Neuronal stem cell (in vitro differentiated cells): Measurements from ENCODE around the gene RBM6.

Experiments
- DNase-seq: peaks from one replicate; pipeline ENCODE4 v3.0.0-alpha.2; 2013; ENCODE audit warnings: low spot score
- H2AFZ ChIP-seq: one replicate; pipeline ENCODE4 v1.6.1; 2013; ENCODE audit warnings: mild to moderate bottlenecking, low read length, inconsistent platforms
- H2AK5ac ChIP-seq: 2 replicates; pipeline ENCODE4 v1.6.1; 2013; ENCODE audit warnings: low read depth, mild to moderate bottlenecking, inconsistent platforms, low read length, moderate library complexity, mixed read lengths
- H2BK120ac ChIP-seq: 2 replicates; pipeline ENCODE4 v1.6.1; 2013; ENCODE audit warnings: low read depth, mild to moderate bottlenecking, inconsistent platforms, low read length, moderate library complexity, mixed read lengths
- H2BK12ac ChIP-seq: one replicate; pipeline ENCODE4 v1.6.1; 2013; ENCODE audit warnings: low read length, inconsistent platforms
- H2BK15ac ChIP-seq: 2 replicates; pipeline ENCODE4 v1.6.1; 2013; ENCODE audit warnings: mild to moderate bottlenecking, low read length, inconsistent platforms, mixed read lengths
- H2BK5ac ChIP-seq: one replicate; pipeline ENCODE4 v1.6.1; 2013; ENCODE audit warnings: inconsistent platforms, mild to moderate bottlenecking, low read length, moderate library complexity
- H3K14ac ChIP-seq: one replicate; pipeline ENCODE4 v1.6.1; 2013; ENCODE audit warnings: low read length, inconsistent platforms
- H3K18ac ChIP-seq: 2 replicates; pipeline ENCODE4 v1.6.1; 2013; ENCODE audit warnings: low read length, inconsistent platforms
- H3K23ac ChIP-seq: 2 replicates; pipeline ENCODE4 v1.6.1; 2013; ENCODE audit warnings: low read depth, mild to moderate bottlenecking, mixed read lengths, low read length, inconsistent platforms; ENCODE audit not compliant: poor library complexity
- H3K27ac ChIP-seq: replicated peaks from 3 replicates; pipeline ENCODE4 v1.5.1; 2013; ENCODE audit warnings: low read length, inconsistent platforms
- H3K27me3 ChIP-seq, 3 experiments: 2 replicates each; pipeline ENCODE4 v1.6.1; 2013; ENCODE audit warnings: low read length in 3 of 3, mild to moderate bottlenecking in 2 of 3, inconsistent platforms in 1 of 3, low read depth in 1 of 3, mixed read lengths in 1 of 3, moderate library complexity in 1 of 3; ENCODE audit not compliant: control insufficient read depth in 3 of 3, insufficient read depth in 3 of 3
- H3K36me3 ChIP-seq, 2 donors: replicated peaks in 1 of 2; 2 replicates each; pipeline ENCODE4 v1.6.1; 2013; ENCODE audit warnings: low read length in 2 of 2; ENCODE audit not compliant: control insufficient read depth in 2 of 2, insufficient read depth in 2 of 2
- H3K4ac ChIP-seq: 2 replicates; pipeline ENCODE4 v1.6.1; 2013; ENCODE audit warnings: inconsistent platforms, mild to moderate bottlenecking, low read length, moderate library complexity
- H3K4me1 ChIP-seq, 2 donors: 1 replicate in 1 of 2; 2 replicates in 1 of 2; pipeline ENCODE4 v1.6.1; 2013; ENCODE audit warnings: low read length in 2 of 2, low read depth in 1 of 2; ENCODE audit not compliant: control insufficient read depth in 2 of 2, insufficient read depth in 1 of 2
- H3K4me2 ChIP-seq: one replicate; pipeline ENCODE4 v1.6.1; 2013; ENCODE audit warnings: mild to moderate bottlenecking, low read length, inconsistent platforms; ENCODE audit not compliant: insufficient read depth, poor library complexity, severe bottlenecking
- H3K4me3 ChIP-seq, 2 donors: 2 replicates each; pipeline ENCODE4 v1.5.1; 2013; ENCODE audit warnings: low read length in 2 of 2, mild to moderate bottlenecking in 2 of 2, inconsistent platforms in 1 of 2, moderate library complexity in 1 of 2
- H3K79me1 ChIP-seq: one replicate; pipeline ENCODE4 v1.6.1; 2013; ENCODE audit warnings: low read depth, mild to moderate bottlenecking, inconsistent platforms, low read length, moderate library complexity
- H3K9ac ChIP-seq: one replicate; pipeline ENCODE4 v1.6.1; 2013; ENCODE audit warnings: mild to moderate bottlenecking, low read depth, low read length, inconsistent platforms; ENCODE audit not compliant: poor library complexity
- H3K9me3 ChIP-seq, 2 donors: replicated peaks in 1 of 2; 2 replicates each; pipeline versions ENCODE3 to v1.6.1; 2013; ENCODE audit warnings: low read length in 2 of 2, mild to moderate bottlenecking in 2 of 2, inconsistent platforms in 1 of 2, low read depth in 1 of 2, mixed read lengths in 1 of 2, moderate library complexity in 1 of 2; ENCODE audit not compliant: control insufficient read depth in 2 of 2, insufficient read depth in 1 of 2
- H4K8ac ChIP-seq: one replicate; pipeline ENCODE4 v1.6.1; 2013; ENCODE audit warnings: low read depth, mild to moderate bottlenecking, inconsistent platforms, low read length, moderate library complexity
- H4K91ac ChIP-seq: one replicate; pipeline ENCODE4 v1.6.1; 2013; ENCODE audit warnings: low read length, low read depth, mild to moderate bottlenecking, inconsistent platforms; ENCODE audit not compliant: poor library complexity
- WGBS, 2 donors: extraction: QIAGEN DNeasy Blood & Tissue Kit; methylation state at CpG; one replicate each; pipeline ENCODE4 v1.1.7; 2013; ENCODE audit warnings: missing lambda C conversion rate in 2 of 2, mixed read lengths in 1 of 2; ENCODE audit not compliant: insufficient read length in 2 of 2, insufficient replicate concordance in 1 of 2; ENCODE audit errors: extremely low coverage in 2 of 2; 5-methylcytosine and 5-hydroxymethylcytosine counted together

The RBM6 gene

DNA sequence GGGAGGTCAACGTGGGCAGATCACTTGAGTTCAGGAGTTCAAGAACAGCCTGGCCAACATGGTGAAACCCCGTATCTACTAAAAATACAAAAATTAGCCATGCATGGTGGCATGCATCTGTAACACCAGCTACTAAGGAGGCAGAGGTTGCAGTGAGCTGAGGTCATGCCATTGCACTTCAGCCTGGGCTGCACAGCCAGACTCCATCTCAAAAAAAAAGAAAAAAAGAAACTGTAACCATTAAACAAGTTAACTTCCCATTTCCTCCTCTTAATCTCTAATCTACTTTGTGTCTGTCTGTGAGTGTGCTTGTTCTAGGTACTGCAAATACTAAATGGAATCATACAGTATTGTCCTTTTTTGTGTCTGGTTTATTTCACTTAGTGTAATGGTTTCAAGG is 2.7 kb downstream of the RBM6 start:
- Histone ChIP-seq H3K4me2 (no peak overlapping the region), H3K27me3 (no peaks in the 10 kb centered on the region), H4K91ac (no peak overlapping the region), H3K9me3 (no peaks in the 10 kb centered on the region), H2BK15ac (no peak overlapping the region), H2AFZ (no peak overlapping the region), H3K4me1 (peaks cover 4% of the 10 kb centered on the region in 2 donors), H2BK120ac (no peak overlapping the region), H3K4ac (no peak overlapping the region), H3K18ac (no peak overlapping the region), H3K27ac (no peak overlapping the region), H4K8ac (no peak overlapping the region), H3K4me3 (no peak overlapping the region), H3K36me3 (peaks cover 2 to 21% of the 10 kb centered on the region in 2 donors), H3K14ac (no peak overlapping the region), H3K79me1 (no peaks in the 10 kb centered on the region), H2AK5ac (no peak overlapping the region), H2BK12ac (no peak overlapping the region), H2BK5ac (no peak overlapping the region), H3K23ac (no peak overlapping the region), H3K9ac (no peak overlapping the region)
- no peak for DNase-seq
- no CpG with 5 or more reads among the region's 2 CpGs for WGBS, 2 donors

DNA sequence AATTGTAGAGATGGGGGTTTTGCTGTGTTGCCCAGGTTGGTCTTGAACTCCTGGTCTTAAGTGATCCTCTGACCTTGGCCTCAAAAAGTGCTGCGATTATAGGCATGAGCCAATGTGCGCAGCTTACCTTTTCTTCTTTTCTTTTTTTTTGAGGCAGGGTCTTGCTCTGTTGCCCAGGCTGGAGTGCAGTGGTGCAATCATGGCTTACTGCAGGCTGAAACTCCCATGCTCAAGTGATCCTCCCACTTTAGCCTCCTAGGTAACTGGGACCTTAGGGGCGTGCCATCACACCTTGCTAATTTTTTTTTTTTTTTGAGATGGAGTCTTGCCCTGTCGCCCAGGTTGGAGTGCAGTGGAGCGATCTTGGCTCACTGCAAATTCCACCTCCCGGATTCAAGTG is 13.0 kb downstream of the RBM6 start:
- Histone ChIP-seq H3K9me3 (no peaks in the 10 kb centered on the region), H3K79me1 (peaks cover 3% of the 10 kb centered on the region), H3K4me2 (no peak overlapping the region), H2BK5ac (no peak overlapping the region), H3K27ac (no peak overlapping the region), H3K27me3 (no peaks in the 10 kb centered on the region), H4K91ac (no peak overlapping the region), H2BK15ac (no peak overlapping the region), H2BK120ac (no peak overlapping the region), H3K36me3 (peaks cover 0 to 2% of the 10 kb centered on the region in 2 donors), H3K9ac (no peak overlapping the region), H2BK12ac (no peak overlapping the region), H3K4ac (no peak overlapping the region), H2AK5ac (no peak overlapping the region), H2AFZ (no peak overlapping the region), H3K4me1 (no peaks in the 10 kb centered on the region), H4K8ac (no peak overlapping the region), H3K14ac (no peak overlapping the region), H3K18ac (no peak overlapping the region), H3K23ac (no peak overlapping the region), H3K4me3 (no peak overlapping the region)
- DNase-seq = no peak
- no CpG with 5 or more reads among the region's 6 CpGs for WGBS, 2 donors

DNA sequence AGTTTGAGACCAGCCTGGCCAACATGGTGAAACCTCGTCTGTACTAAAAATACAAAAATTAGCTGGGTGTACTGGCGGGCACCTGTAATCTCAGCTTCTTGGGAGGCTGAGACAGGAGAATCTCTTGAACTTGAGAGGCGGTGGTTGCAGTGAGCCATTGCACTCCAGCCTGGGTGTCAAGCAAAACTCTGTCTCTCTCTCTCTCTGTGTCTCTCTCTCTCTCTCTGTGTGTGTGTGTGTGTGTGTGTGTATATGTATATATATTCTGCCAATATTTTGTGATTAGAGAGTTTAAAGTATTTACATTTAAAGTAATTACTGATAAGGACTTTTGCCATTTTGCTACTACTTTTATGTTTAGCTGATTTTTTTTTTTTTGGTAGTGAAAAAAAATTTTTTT is 15.7 kb downstream of the RBM6 start:
- DNase-seq = no peak
- no peak overlapping the region for H3K18ac ChIP-seq
- H4K91ac ChIP-seq = no peak overlapping the region
- WGBS, 2 donors = no CpG with 5 or more reads among the region's 3 CpGs
- no peak overlapping the region for H3K9ac ChIP-seq
- H3K36me3 ChIP-seq = peaks cover 0 to 2% of the 10 kb centered on the region in 2 donors
- H3K27ac ChIP-seq = no peak overlapping the region
- H3K14ac ChIP-seq = no peak overlapping the region
- no peak overlapping the region for H2BK15ac ChIP-seq
- no peak overlapping the region for H2AFZ ChIP-seq
- no peak overlapping the region for H3K23ac ChIP-seq
- H3K4me2 ChIP-seq = no peak overlapping the region
- H2BK120ac ChIP-seq = no peak overlapping the region
- peaks cover 7% of the 10 kb centered on the region for H3K79me1 ChIP-seq
- no peak overlapping the region for H2BK12ac ChIP-seq
- H2BK5ac ChIP-seq = no peak overlapping the region
- no peak overlapping the region for H2AK5ac ChIP-seq
- H3K4me1 ChIP-seq = no peaks in the 10 kb centered on the region
- H4K8ac ChIP-seq = no peak overlapping the region
- H3K4ac ChIP-seq = no peak overlapping the region
- no peaks in the 10 kb centered on the region for H3K27me3 ChIP-seq
- no peaks in the 10 kb centered on the region for H3K9me3 ChIP-seq
- H3K4me3 ChIP-seq = no peak overlapping the region

DNA sequence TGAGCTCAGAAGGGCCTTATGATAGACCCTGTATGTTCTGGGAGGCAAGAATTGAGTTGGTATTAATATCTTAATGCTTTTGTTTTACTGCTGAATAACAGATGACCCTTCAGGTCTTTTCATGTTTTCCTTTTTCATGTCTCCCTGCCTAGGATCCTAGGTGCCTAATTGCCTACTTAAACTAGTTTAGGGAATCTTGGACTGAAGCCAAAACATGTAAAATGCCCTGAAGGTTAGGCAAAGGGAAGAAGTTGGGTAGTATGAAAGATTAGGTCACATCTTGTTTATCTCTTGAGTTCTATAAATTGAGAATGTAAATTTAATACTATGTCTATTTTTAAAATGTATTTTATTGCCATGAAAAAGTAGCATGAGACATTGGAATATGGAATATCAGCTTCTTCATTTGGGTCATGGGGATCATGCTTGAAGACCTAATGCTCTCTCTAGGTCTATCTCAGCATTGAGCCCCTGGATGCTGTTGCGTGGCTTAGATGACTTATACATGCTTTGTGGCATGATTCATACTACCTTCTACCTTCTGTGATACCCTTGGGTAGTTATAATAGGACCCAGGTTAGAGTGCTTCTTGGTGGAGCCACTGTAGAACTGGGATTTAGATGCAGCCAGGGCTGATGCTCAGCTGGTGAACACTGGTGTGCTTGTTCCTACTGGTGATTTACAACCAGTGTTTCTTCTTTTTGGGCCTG is 26.4 kb downstream of the RBM6 start:
- H2BK15ac ChIP-seq = no peak overlapping the region
- H3K36me3 ChIP-seq = peaks cover 4 to 74% of the 10 kb centered on the region in 2 donors
- H2AK5ac ChIP-seq = no peak overlapping the region
- no peaks in the 10 kb centered on the region for H3K79me1 ChIP-seq
- H3K18ac ChIP-seq = no peak overlapping the region
- peaks cover 0 to 2% of the 10 kb centered on the region in 2 donors for H3K4me1 ChIP-seq
- H3K9ac ChIP-seq = no peak overlapping the region
- no peaks in the 10 kb centered on the region for H3K27me3 ChIP-seq
- no peak overlapping the region for H3K27ac ChIP-seq
- no peak overlapping the region for H3K14ac ChIP-seq
- no peak overlapping the region for H4K8ac ChIP-seq
- no peak overlapping the region for H3K23ac ChIP-seq
- H2BK120ac ChIP-seq = no peak overlapping the region
- H3K4me2 ChIP-seq = no peak overlapping the region
- H2BK5ac ChIP-seq = no peak overlapping the region
- H3K4ac ChIP-seq = no peak overlapping the region
- no peak overlapping the region for H4K91ac ChIP-seq
- no peaks in the 10 kb centered on the region for H3K9me3 ChIP-seq
- no CpG with 5 or more reads among the region's 1 CpG for WGBS, 2 donors
- H2BK12ac ChIP-seq = no peak overlapping the region
- no peak overlapping the region for H2AFZ ChIP-seq
- H3K4me3 ChIP-seq = no peak overlapping the region
- no peak for DNase-seq
